Stimulated activated CD8-positive, alpha-beta memory T cell treated with anti-CD3 and anti-CD28 coated beads, Interleukin-4, amount 100 ng/mL, for 4 hours (primary cell): ENCODE results near the gene RAMAC.
A peak's percentile ranks its signal among the peaks of the same experiment; 100 is the strongest.
"Not testable (repeated sequence)": the region's sequence is repeated elsewhere in the genome, so short reads cannot be mapped to it uniquely, and the experiment has no call there.

Experiments
- DNase-seq, 2 donors: peaks; one replicate each; pipeline ENCODE4 v3.0.0-alpha.2; 2020; ENCODE audit warnings: low read depth in 2 of 2, low spot score in 1 of 2

The RAMAC gene

GRCh38 chr15:82985688-82986441 lies at the start of gene RAMAC:
TSS of gene RAMAC (plus strand) at chr15:82986210. CDS start at chr15:82989019, 2,809 bp downstream.
- DNase-seq, result peak; percentile 82 to 83

- no peak for DNase-seq
Measured at GRCh38 chr15:82936966-82937711, 48.9 kb upstream of the RAMAC start.

GRCh38 chr15:82937712-82938058 lies 48.3 kb upstream of the RAMAC start:
- no peak for DNase-seq

GRCh38 chr15:82939678-82940077 lies 46.3 kb upstream of the RAMAC start:
- DNase-seq, result not testable (repeated sequence)

- DNase-seq, result no peak
Measured at GRCh38 chr15:82942691-82943090, 43.3 kb upstream of the RAMAC start.

GRCh38 chr15:82943176-82943575 lies 42.8 kb upstream of the RAMAC start:
- no peak for DNase-seq

- no peak for DNase-seq
Measured at GRCh38 chr15:82944056-82944455, 42.0 kb upstream of the RAMAC start.

- no peak for DNase-seq
Measured at GRCh38 chr15:82944821-82945220, 41.2 kb upstream of the RAMAC start.

GRCh38 chr15:82945326-82945725 lies 40.7 kb upstream of the RAMAC start:
- DNase-seq, result no peak

GRCh38 chr15:82946155-82946701 lies 39.8 kb upstream of the RAMAC start:
- DNase-seq, result no peak

GRCh38 chr15:82950295-82950694 lies 35.7 kb upstream of the RAMAC start:
- no peak for DNase-seq

GRCh38 chr15:82950746-82951370 lies 35.2 kb upstream of the RAMAC start:
- DNase-seq, result no peak

GRCh38 chr15:82951472-82952157 lies 34.4 kb upstream of the RAMAC start:
- DNase-seq, result no peak

- DNase-seq, result no peak
Measured at GRCh38 chr15:82952158-82953081, 33.6 kb upstream of the RAMAC start, which contains the start of gene HOMER2. TSS of gene HOMER2 (minus strand) at chr15:82952720. CDS start at chr15:82952535, 185 bp downstream.

GRCh38 chr15:82958638-82959037 lies 27.4 kb upstream of the RAMAC start:
- no peak for DNase-seq

GRCh38 chr15:82959423-82959822 lies 26.6 kb upstream of the RAMAC start:
- no peak for DNase-seq

- DNase-seq, result no peak
Measured at GRCh38 chr15:82960766-82961165, 25.2 kb upstream of the RAMAC start.

GRCh38 chr15:82963471-82964341 lies 22.3 kb upstream of the RAMAC start:
- no peak for DNase-seq

- no peak for DNase-seq
Measured at GRCh38 chr15:82964890-82965289, 21.1 kb upstream of the RAMAC start.
